Ammon's horn (tissue), 1 donor: Measurements from ENCODE around the gene NTRK2.

ENCODE experiments used
- DNase-seq: peaks from one replicate; pipeline ENCODE4 v3.0.0-alpha.2; 2016; ENCODE audit warnings: low spot score

Gene NTRK2

DNA sequence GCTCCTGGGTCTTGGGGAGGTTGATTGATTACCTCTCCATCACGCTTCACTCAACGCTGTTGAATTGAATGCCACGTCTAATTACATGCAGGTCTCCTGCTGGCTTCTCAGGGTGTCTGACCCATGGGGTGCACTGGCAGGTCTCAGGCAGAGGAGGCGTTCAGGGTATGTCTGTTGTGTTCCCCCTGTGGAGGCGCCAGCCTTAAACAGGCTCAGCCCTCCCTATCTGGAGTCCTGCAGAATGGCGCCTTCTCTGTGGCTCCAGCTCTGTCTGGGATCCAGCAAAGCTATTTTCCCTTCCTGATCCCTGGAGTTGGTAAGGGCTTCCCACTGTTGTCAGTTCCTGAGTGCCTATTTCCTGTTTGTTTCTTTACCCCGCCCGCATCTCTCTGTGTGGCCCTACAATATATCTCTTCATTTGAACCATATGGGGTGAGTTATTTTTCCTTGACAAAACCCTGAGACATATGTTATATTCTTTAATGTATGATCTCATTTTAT is 150.0 kb downstream of the NTRK2 start:
- no peak for DNase-seq

DNA sequence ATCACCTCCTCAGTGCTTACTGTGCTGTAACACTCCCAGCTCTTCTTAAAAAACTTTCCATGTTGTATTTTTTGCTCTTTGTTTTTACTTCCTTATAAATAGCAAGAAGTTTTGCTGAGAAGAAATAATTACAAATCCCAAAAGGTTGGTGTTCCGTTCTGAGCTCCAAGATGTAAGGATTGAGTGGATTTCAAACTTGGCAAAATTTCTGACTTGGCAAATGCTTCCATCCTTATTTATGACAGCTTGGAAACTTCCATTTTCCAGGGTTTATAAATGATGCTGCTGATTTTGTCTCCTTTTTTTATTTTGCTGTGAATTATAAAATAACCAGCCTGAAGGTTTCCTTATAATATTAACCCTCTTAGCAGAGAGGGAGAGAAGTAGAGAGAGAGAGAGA is 151.9 kb downstream of the NTRK2 start:
- no peak for DNase-seq

DNA sequence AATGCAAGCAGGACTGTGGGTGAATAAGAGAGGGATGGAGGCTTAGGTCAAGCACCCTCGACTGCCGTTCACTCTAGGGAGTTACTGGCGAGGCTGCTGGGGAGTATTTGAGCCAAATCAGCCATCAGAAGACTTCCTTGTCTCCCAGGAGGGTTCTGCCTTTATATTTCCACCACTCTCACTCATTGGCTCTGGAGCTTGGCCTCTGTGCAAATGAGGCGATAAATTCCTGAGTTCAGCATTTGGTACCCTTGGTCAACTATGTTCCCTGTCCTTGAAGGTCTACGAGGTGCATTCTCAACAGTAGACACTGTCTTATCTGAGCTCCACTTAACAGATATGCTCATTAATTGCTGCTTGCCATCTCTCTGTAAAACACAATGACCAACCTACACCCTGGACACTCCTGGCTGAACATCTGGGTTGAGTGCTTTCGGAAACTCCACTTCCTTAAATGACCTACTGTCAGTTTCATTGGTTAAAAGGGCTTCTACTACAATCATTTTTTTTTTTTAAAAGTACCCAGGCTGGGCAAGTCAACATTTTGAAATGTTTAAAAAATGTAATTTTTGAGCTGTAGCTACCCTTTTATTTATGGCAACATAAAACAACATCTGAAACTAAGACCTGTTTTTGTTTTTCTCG is 153.2 kb downstream of the NTRK2 start:
- DNase-seq, result no peak

DNA sequence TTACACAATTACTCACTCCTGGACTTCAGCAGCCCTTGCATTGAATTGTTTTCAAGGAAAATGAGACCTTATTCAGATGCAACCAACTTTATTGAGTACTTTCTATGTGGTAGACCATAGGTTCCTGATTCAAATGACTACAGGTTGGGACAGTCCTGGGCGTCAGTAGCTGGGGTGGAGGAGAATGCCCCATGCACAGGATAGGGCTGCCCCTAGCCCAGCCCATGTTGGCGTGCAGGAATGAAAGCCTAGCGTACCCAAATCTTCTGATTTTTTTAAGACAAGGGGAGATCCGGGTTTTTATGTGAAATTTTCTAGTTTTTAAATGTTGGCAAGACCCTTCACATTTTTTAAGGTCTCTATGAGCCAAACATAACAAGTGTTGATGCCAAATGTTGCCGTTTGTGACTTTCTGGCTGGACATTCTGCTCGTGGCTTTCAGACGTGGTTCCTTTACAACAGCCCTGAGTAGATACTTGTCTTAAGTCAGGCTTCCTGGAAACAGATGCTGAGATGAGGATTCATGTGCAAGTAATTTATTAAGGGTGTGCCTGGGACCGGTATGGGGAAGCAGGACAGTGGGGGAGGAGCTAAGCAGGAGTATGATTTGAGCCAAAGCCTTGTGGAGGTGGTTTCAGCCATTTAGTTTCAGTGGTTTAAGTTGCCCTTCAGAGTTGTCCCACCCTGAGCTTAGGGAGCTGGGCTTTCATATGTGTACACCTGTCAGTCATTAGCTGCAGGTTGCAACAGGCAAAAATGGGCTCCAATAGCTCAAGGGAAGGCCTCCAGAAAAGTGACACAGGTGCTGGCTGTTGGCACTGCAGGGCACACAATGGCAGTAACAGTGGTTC is 154.1 kb downstream of the NTRK2 start:
- no peak for DNase-seq

DNA sequence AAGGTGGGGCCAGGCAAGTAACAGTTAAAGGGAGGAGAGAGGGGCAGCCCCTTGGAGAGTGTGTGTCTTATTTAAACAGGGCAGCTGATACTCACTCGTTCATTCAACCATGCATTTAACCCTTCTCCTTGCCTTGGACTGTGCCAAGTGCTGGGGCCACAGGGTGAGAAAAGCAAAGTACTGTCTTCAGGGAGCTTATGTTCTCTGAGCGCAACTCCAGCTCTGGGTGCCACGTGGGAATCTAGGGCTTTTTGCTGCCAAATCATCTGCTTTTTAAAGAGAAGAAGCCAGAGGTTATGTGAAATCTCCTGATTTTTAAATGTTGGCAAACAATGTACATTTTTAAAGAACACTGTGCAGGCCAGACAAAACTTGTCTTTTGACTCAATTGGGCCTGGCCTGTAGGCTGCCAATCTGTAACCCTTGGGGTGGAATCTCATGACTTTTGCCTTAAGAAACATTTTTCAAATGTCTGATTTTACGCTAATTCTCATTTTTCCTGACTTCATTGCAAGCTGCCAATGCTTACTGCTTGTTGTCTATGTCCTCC is 157.8 kb downstream of the NTRK2 start:
- no peak for DNase-seq

DNA sequence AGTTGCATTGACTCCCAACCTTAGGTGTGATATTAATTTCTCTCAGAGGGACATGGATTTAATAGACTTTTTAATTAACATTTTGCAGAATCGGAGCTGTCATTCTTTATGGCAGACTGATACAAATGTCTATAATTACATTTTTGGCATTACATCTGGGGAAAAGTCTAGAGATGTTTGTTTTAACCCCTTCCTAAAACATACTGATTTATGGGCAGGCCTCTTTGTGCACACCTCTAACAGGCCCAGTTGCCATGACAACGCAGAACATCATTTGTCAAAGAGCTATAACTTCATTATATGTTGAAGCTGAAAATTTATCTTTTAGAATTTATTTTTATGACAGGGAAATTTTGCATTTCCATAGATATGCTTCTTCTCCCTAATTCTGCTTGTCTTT is 158.5 kb downstream of the NTRK2 start:
- no peak for DNase-seq

DNA sequence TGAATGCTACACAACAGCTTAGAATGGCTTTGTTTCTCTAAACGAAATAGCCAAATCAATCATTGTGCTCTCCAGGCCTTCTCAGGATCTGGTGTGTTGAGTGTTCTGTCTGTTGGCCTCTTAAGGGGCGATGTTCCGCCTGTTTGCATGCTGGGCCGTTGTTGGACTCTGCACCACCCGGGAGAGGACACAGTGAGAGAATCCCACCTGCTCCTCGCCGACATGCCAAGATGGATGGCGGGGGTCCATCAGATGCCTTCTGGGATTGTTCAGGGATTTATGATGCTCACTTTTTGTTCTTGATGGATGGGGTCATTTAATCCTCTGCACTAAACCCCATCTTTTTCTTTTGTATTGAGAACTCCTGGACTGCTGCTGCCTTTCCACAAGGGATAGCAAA is 159.9 kb downstream of the NTRK2 start:
- no peak for DNase-seq

DNA sequence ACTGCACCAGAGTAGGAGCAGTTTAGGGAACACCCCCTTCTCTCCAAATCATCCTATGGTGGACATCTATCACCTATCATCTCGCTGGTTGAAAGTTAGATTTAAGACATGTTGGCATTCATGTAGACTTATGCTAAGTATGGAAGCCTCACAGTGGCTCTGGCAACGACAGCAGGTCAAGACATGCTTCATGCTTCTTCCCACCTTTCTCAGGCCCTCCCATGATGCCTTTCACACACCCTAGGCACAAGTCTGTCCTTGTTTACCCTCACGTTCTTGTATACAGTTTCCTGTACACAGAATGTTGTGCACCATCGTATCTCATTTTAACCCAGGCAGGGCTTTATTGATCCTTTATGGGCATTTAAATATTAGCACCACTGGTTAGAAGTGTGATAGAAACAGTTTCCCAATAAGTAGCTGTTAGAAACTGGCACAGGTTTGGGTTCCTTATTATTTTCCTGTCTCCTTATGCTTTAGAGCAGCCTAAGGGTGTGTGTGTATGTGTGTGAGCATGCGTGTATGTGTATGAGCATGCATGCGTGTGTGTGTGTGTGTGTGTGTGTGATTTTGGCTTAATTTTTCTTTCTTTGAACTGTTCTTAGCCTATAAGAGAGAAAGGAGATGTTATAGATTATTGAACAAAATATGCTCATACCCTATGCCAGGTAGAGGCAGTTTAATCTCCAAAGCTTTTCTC is 160.6 kb downstream of the NTRK2 start:
- DNase-seq, result no peak

DNA sequence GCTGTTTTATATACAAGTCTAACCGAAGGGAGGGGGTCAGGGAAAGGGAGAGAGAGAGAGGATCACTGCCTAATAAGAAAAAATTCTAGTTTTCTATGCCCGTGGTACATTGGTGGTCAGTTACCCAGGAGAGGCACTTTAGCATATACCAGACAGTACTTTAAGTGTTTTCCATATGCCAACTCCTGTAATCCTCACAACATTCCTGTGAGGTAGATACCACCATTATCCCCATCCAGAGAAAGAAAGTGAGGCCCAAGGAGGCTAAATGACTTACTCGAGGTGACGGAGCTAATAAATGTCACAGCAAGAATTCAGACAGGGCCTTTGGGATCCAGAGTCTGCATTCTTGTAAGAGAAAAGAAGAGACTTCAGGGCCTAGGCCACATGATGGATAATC is 161.8 kb downstream of the NTRK2 start:
- no peak for DNase-seq

DNA sequence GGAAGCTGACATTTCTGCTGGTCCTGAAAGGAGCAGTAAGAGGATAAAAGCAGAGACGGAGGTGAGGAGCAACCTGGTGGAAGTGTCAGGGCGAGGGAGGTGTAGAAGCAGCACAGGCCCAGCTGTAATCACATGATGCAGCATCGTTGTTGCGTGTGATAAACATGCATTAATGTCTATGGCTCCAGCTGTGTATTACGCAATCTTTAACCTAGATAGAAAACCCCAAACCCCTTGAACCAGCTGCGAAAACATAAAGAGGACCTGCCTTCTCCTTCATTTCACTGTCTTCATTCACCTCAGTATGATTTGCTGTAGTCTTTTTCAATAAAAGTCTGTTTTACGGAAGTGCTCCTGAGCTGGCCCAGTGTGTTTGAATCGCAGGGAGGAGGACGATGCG is 162.9 kb downstream of the NTRK2 start:
- no peak for DNase-seq

DNA sequence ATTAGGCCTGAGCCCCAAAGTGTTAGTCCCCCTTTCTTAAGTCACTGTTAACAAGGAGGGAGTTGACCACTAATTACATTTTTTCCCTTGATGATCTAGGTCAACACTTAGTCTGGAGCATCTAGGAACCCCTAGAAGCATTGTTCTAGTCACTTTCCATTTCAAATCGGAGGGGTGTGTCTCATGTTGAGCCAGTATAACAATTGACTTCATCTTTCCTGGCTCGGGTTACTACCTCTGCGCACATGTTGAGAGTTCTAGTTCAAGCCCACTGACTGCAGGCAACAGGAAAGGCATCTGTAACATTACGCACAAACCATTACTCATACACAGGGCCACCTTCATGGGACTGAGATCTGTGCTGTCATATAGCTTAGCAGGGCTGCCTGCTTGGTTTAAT is 164.9 kb downstream of the NTRK2 start:
- DNase-seq, result no peak

DNA sequence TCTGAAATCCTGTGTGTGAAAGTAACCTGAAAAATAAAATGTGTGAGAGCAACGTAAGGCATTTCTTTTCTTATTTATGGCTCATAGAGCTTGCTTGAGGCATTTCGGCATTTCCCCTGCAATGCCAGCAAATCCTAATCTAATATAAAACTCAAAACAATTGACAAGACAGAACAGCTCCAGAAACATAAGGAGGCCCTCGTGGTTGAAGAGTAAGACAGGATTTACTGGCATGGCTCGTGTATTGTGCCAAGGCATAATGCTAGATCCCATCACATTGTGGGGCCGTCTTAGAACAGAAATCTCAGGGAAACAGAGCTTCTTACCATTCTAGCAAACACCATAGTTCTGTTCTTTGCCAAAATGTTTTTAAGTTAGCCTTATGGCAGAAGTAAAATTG is 166.2 kb downstream of the NTRK2 start:
- DNase-seq, result no peak

DNA sequence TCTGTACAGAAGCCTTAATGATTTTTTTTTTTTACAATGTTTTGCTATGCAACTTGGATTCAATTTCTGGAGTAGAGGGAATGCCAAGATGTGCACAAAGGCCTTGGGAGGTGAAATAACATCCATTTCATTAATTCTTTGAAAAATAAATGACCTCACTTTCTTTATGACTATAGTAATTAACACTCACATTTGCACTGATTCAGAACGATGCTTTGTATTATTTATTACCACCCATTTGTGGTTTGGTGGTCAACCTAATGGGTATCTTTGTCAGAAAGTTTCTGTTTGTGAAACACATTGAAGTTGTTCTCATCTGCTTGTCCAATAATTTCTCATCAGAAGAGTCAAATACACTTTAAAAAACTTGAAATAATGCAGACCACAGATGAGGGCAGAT is 169.3 kb downstream of the NTRK2 start:
- DNase-seq, result no peak

DNA sequence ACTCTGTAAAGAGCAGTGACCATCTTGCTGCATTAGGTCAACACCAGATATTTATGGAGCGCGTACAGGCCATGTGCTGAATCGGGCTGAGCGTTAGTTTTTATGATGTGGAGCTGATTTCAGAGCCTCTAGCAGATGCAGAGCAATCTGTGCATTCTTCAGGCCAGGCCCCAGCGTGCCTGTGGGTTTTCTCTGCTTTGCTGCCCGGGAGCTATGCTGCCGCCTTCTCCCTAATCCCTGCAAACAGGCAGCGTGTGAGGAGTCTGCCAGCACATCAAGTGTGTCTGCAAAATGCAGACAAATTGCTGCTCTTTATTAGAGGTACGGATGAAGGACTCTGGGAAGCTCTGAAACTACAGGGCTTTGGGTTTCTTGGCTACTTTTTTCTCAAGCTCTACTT is 170.0 kb downstream of the NTRK2 start:
- peak; percentile 78 for DNase-seq

DNA sequence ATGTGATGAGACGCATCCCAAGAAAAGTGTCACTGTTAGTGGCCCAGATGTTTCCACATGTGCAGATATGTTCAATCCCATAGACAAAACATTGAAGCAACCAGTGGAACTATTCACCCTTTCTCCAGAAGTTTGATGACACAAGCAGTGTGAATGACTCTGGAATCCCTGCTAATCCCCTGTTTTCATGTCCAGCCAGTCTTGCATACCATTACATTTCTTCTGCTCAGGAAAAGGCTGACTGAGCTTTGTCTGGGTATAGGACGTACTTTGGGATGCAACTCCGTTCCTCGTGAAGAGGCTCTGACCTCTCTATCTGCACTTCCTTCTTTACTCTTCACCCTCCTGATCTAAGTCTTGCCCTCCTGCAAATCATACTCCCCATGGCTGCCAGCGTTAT is 172.4 kb downstream of the NTRK2 start:
- DNase-seq, result no peak

DNA sequence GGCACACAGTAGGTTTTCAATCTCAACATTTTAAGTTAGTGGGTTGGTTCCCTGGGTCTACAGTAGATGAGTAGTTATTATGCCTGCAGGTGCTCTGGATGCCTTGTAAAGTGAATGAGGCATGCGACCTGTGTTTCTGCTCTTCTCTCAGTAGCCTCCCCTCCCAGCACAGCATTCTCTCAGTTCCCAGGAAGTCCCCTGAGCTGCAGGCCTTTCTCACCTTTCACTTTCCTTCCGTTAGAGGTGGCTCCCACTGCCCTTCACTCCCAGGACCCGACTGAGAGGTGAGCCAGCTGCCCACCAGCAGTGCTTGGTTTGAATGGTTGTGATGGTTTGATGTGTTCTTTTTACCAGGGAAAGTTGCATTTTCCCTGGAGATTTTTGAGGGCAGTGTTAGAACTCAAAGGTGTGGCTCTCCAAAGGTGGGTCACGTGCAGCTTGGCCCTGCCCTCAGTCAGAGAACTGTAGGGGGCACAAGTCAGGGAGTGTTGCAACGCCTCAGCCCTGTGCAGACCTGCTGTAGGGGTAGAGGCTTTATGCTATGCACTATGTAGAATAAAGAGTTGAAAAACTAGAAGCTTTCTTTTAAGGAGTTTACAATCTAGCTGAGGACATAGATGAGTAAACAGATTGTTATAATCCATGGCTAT is 173.8 kb downstream of the NTRK2 start:
- DNase-seq, result no peak

DNA sequence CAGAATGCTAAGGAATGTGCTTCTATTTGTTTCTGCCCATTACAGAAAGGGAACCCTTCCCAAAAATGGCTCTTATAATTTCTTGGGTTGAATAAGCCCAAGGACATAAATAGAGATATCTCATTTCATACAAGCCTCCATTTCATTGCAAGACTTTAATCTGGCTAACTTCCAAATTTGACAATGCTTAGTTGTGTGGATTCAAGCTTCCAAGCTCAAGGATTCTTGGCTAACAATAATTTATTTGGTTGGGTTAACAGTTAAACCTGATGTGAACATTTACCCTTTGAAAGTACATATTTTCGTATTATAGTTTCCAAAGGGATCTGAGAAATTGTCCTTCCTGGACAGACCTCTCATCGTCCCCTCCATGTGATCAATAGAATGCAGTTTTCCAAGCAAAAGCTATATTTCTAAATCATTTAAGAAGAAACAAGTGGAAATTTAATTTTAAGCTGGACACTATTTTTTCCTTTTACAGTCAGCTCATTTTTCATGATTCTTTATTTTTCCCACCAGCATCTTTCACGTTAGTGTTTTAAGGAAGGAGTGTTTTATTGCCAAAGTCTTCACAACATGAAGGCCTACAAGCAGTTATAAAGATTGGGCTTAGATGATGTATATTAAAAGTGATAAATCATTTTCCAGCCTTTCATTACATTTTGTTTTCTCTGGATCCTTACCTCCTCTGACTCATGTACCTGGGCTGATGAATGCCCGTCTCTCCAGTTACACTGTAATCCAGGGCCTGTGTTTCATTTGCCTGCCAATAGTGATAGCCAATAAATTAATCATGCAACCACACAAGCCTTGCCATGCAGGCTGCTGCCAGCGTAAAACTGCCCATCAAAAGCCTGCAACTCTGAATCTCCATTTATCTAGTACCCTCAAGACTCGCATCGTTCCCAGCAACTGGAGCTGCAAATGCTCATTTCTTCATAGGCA is 176.7 kb downstream of the NTRK2 start:
- no peak for DNase-seq

DNA sequence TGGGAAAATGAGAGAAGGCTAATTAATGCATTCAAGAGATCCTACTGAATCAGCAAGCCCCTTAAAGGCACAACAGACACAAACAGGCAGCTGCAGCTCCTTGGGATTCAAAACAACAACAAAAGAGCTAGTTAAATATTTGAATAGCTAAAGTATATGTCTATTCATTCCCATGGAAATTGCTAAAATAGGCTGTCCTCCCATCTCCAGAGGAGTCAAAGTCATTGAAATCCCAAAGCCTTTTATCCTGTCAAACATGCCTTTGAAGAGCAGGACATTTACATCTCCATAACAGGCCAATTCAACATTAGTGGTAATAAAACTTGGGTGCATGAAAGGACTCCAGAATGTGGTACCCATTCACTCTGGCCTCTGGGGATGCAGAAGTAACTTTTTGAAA is 177.4 kb downstream of the NTRK2 start:
- DNase-seq, result no peak

DNA sequence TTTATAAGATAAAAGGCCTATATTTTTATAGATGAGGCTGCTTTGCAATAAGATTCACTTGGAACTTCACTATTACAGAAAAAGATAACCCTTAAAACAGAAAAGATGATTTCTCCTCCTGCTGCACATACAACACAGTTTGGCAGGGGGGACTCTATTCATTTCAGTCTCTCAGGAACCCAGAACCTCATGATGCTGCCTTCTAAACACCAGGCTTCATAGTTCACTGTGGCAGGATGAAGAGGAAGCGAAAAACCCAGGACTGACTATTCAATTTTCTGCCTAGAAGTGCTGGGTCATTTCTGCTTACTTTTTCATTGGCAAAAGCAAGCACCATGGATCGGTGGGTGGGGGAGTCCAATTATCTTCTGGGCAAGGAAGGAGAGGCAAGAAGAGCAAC is 179.5 kb downstream of the NTRK2 start:
- DNase-seq, result no peak

DNA sequence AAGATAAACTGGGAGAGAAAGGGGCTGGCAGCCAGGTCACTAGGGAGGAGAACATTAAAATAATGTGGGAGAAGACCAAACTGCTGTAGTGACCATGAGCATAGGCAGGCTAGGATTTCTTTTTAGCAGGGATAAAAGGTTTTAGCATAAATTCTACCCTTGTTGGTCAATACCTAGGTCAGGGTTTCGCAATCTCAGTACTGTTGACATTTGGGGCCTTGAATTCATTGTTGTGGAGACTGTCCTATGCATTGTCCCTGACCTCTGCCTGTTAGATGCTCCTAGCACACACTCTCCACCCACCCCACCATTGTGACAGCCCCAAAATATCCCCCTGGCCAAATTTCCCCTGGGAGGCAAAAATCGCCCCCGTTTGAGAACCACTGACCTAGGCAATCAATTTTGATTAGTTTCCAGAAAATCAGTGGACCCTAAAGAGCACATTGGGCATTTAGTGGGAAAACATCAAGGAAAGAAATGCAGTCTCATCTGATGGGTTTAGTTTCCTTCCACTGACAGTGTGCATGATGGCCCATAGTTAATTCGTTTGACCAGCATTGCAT is 181.4 kb downstream of the NTRK2 start:
- no peak for DNase-seq
